Smooth muscle cell (in vitro differentiated cells): ENCODE data around the gene DNASE2. TPM values are rescaled to one million over a fixed set of nuclear protein-coding genes. Genes with fewer than 3 reads are reported as not detected.

ENCODE experiments used
- DNase-seq: peaks from one replicate; lab custom pipeline; 2025; ENCODE audit not compliant: unreplicated experiment; lab: John Stamatoyannopoulos, UW
- H2AFZ ChIP-seq: fragments of 200-600 bp; sonication (generic); 2 replicates; pipeline ENCODE4 v1.6.0; 2016; ENCODE audit warnings: antibody characterized with exemption, low read depth, mild to moderate bottlenecking
- H3F3A ChIP-seq: fragments of 200-600 bp; sonication (generic); 2 replicates; pipeline ENCODE4 v1.6.0; 2017; ENCODE audit warnings: antibody characterized with exemption, low read depth
- H3K27ac ChIP-seq: fragments of 200-600 bp; sonication (generic); 2 replicates; pipeline ENCODE4 v1.5.1; 2016; ENCODE audit warnings: low read depth, mild to moderate bottlenecking
- H3K27me3 ChIP-seq: fragments of 200-600 bp; sonication (generic); 2 replicates; pipeline ENCODE4 v1.6.1; 2016; ENCODE audit warnings: low read depth, mild to moderate bottlenecking
- H3K36me3 ChIP-seq: fragments of 200-600 bp; sonication (generic); 2 replicates; pipeline ENCODE4 v1.5.1; 2016; ENCODE audit warnings: low read depth
- H3K4me1 ChIP-seq: fragments of 200-600 bp; sonication (generic); 2 replicates; pipeline ENCODE4 v1.5.1; 2016; ENCODE audit warnings: low read depth
- H3K4me2 ChIP-seq: fragments of 200-600 bp; sonication (generic); 2 replicates; pipeline ENCODE4 v1.6.0; 2016; ENCODE audit warnings: mild to moderate bottlenecking
- H3K4me3 ChIP-seq: fragments of 200-600 bp; sonication (generic); 2 replicates; pipeline ENCODE4 v1.5.1; 2016; ENCODE audit warnings: mild to moderate bottlenecking
- H3K79me2 ChIP-seq: fragments of 200-600 bp; sonication (generic); 2 replicates; pipeline ENCODE4 v1.6.0; 2016; ENCODE audit warnings: low read depth, mild to moderate bottlenecking
- H3K9ac ChIP-seq: fragments of 200-600 bp; sonication (generic); 2 replicates; pipeline ENCODE4 v1.6.0; 2016; ENCODE audit warnings: low read depth
- H3K9me3 ChIP-seq: fragments of 200-600 bp; sonication (generic); replicated peaks from 2 replicates; pipeline ENCODE4 v1.5.1; 2016; ENCODE audit warnings: low read depth
- H4K20me1 ChIP-seq: fragments of 200-600 bp; sonication (generic); 2 replicates; pipeline ENCODE4 v1.6.0; 2016; ENCODE audit warnings: low read depth
- WGBS: methylation state at CpG from one replicate; pipeline ENCODE4 v1.1.7; 2016; ENCODE audit warnings: low lambda C conversion rate; 5-methylcytosine and 5-hydroxymethylcytosine counted together
- polyA plus RNA-seq: library from polyadenylated mRNA; unstranded; fragments of >200 nt; fragmentation: Nextera tagmentation; extraction: Ambion mirVana; gene quantifications from 2 replicates; pipeline ENCODE4 v1.2.1, GENCODE V29; 2016
- total RNA-seq: library from RNA; depleted of rRNA; stranded (reverse); fragments of >200 nt; gene quantifications from 2 replicates; pipeline ENCODE4 v1.2.3, GENCODE V29; 2014
- TF ChIP-seq, protein P1 (sequence below): fragments of 200-600 bp; sonication (generic); IDR thresholded peaks from 2 replicates; pipeline ENCODE4 v1.5.1; 2017; ENCODE audit warnings: borderline replicate concordance, mild to moderate bottlenecking, antibody characterized with exemption; ENCODE audit not compliant: insufficient read depth, poor library complexity, severe bottlenecking

Gene DNASE2
- total and polyA plus RNA-seq, 2 experiments from 2014 or later, result 19.5 to 44.9 TPM

DNA sequence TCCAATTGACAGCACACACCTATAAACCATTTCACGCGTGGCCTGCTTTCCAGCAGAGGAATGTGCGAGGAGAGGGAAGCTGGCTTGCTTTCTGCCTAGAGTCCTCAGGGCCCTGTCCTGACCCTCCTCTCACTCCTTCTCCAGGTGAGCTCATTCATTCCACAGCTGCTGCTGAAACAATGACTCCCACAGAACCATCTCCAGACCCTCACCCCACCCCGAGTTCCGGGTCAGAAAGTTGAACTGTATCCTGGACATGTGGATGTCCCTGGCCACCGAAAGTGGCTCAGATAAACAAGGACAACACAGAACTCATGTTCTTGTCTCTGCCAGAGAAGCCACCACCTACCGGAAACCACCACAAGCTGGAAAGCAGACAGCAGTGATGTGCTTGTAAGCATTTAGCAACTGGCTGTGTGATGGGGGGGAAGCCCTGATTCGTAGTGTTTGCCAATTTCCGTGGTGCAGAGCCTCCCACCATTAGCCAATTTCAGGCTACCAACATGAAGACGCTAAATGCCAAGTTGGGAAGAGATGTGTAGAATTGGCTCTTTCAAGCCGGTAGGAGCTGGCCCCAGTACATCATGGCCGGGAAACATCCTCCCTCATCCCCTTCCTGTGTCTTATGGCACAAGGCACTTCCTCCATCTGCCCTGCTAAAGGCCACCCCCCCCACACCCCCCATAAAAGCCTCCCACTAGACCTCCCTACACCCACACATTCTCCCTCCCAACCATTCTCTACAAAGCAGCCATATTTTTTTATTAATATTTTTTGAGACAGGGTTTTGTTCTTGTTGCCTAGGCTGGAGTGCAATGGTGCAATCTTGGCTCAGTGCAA, 32.8 kb upstream of the DNASE2 start:
- no peaks in the 10 kb centered on the region for H3K36me3 ChIP-seq
- H3K4me3 ChIP-seq, result no peak overlapping the region
- no peaks in the 10 kb centered on the region for H3K79me2 ChIP-seq
- DNase-seq, result no peak
- no peak overlapping the region for H2AFZ ChIP-seq
- no peaks in the 10 kb centered on the region for H3K27me3 ChIP-seq
- H3K27ac ChIP-seq, result no peak overlapping the region
- no peak overlapping the region for H3K4me2 ChIP-seq
- H3K4me1 ChIP-seq, result peaks cover 19% of the 10 kb centered on the region
- no peaks in the 10 kb centered on the region for H3F3A ChIP-seq
- no peaks in the 10 kb centered on the region for H3K9me3 ChIP-seq
- no peaks in the 10 kb centered on the region for H4K20me1 ChIP-seq
- 88% methylated on average over 12 of the region's 12 CpGs for WGBS
- no peak overlapping the region for H3K9ac ChIP-seq
- TF ChIP-seq, protein P1, sequence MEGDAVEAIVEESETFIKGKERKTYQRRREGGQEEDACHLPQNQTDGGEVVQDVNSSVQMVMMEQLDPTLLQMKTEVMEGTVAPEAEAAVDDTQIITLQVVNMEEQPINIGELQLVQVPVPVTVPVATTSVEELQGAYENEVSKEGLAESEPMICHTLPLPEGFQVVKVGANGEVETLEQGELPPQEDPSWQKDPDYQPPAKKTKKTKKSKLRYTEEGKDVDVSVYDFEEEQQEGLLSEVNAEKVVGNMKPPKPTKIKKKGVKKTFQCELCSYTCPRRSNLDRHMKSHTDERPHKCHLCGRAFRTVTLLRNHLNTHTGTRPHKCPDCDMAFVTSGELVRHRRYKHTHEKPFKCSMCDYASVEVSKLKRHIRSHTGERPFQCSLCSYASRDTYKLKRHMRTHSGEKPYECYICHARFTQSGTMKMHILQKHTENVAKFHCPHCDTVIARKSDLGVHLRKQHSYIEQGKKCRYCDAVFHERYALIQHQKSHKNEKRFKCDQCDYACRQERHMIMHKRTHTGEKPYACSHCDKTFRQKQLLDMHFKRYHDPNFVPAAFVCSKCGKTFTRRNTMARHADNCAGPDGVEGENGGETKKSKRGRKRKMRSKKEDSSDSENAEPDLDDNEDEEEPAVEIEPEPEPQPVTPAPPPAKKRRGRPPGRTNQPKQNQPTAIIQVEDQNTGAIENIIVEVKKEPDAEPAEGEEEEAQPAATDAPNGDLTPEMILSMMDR, result no peak

DNA sequence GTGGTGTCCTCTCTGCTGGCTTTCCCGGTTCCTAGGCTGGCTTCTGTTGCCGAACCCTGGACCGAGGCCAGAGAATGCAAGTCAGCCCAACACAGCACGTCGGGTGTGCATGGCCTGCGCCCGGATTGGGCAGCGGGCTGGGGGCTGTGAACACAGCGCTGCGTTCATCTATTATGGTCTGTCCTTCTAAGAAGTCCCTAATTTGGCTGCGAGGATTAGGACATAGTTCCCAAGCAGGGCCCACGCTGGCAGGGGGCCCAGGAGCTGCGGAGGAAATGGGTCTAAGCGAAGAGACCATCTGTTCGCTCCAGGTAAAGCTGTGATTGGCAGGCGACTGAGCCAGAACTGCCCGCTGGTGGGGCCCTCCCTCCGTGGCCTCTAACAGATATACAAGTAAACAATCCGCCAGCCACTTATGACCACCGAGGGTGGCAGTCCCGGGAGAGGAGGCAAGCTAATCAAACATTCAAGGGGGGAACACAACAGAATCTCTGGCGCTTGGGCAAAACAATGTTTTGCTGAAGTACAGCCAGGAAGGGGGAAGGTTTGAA, 31.8 kb upstream of the DNASE2 start:
- Histone ChIP-seq H3K4me1 (peaks cover 19% of the 10 kb centered on the region), H3K36me3 (no peaks in the 10 kb centered on the region), H3K27ac (no peak overlapping the region), H3K9me3 (no peaks in the 10 kb centered on the region), H3K79me2 (no peaks in the 10 kb centered on the region), H3K27me3 (no peaks in the 10 kb centered on the region), H3F3A (no peaks in the 10 kb centered on the region), H3K4me3 (peak overlapping the region; percentile 18), H3K4me2 (peak overlapping the region; percentile 71), H3K9ac (no peak overlapping the region), H2AFZ (no peak overlapping the region), H4K20me1 (no peaks in the 10 kb centered on the region)
- DNase-seq, result no peak
- TF ChIP-seq, protein P1, result no peak
- WGBS, result 35% methylated on average over 22 of the region's 22 CpGs

DNA sequence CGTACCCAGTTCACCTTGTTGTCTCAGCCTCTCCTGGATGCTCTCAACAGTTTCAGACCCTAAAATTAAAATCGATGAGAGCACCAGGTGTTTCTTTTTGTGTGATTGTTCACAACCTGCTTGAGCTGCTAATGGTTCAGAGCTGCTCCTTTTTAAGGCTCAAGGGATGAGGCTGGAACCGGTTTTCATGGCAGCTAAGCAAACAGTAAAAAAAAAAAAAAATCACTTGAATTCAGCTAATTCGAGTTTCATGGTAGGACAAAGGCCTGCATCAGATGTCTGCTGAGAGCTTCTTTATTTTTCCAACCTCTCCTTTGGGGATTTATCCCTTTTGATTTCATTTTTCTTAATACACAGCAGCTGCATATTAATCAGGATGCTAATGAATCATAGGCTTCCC, 31.3 kb upstream of the DNASE2 start:
- no peaks in the 10 kb centered on the region for H4K20me1 ChIP-seq
- H3K9ac ChIP-seq, result no peak overlapping the region
- H3K4me1 ChIP-seq, result peaks cover 19% of the 10 kb centered on the region
- H3K4me3 ChIP-seq, result no peak overlapping the region
- no peaks in the 10 kb centered on the region for H3K27me3 ChIP-seq
- no peaks in the 10 kb centered on the region for H3K79me2 ChIP-seq
- no peaks in the 10 kb centered on the region for H3K9me3 ChIP-seq
- DNase-seq, result no peak
- TF ChIP-seq, protein P1, result no peak
- no peaks in the 10 kb centered on the region for H3F3A ChIP-seq
- H3K4me2 ChIP-seq, result no peak overlapping the region
- 73% methylated on average over 4 of the region's 4 CpGs for WGBS
- H3K27ac ChIP-seq, result no peak overlapping the region
- H2AFZ ChIP-seq, result no peak overlapping the region
- H3K36me3 ChIP-seq, result no peaks in the 10 kb centered on the region

DNA sequence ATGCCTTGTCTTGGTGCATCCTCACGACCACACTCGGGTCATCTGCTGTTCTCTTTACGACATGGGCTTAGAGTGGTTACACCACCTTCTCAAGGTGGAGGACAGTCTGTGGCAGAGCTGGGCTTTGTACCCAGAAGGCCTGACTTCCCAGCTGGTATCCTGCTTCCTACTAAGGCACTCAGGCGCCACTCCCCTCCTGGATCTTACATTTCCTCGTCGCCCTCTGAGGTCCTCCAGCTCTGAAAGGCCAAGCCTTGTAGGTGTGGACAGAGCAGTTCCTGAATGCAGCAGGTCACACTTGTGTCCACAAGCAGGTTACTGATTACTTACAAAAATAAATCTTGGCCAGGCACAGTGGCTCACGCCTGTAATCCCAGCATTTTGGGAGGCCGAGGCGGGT, 25.9 kb upstream of the DNASE2 start:
- H3K9me3 ChIP-seq, result no peaks in the 10 kb centered on the region
- H2AFZ ChIP-seq, result no peak overlapping the region
- H3K27ac ChIP-seq, result no peak overlapping the region
- peaks cover under 1% of the 10 kb centered on the region for H3K4me1 ChIP-seq
- no peaks in the 10 kb centered on the region for H3K27me3 ChIP-seq
- TF ChIP-seq, protein P1, result no peak
- H3K79me2 ChIP-seq, result no peaks in the 10 kb centered on the region
- no peaks in the 10 kb centered on the region for H3F3A ChIP-seq
- no peak overlapping the region for H3K4me3 ChIP-seq
- no peaks in the 10 kb centered on the region for H3K36me3 ChIP-seq
- WGBS, result 86% methylated on average over 9 of the region's 9 CpGs
- no peaks in the 10 kb centered on the region for H4K20me1 ChIP-seq
- H3K9ac ChIP-seq, result no peak overlapping the region
- no peak for DNase-seq
- no peak overlapping the region for H3K4me2 ChIP-seq
